GM12875 (cell line): ENCODE data around the gene CHRDL2.

Source experiments
- H3K4me3 ChIP-seq: one replicate; pipeline ENCODE4 v1.5.1; 2011; ENCODE audit warnings: low read depth, low read length, control low read depth
- TF ChIP-seq, protein P1 (sequence below): IDR thresholded peaks from 2 replicates; pipeline ENCODE4 v1.5.1; 2011; ENCODE audit warnings: low read depth, mild to moderate bottlenecking, control low read depth, inconsistent platforms, low read length, moderate library complexity, borderline replicate concordance; ENCODE audit not compliant: insufficient read depth

CHRDL2 gene

DNA sequence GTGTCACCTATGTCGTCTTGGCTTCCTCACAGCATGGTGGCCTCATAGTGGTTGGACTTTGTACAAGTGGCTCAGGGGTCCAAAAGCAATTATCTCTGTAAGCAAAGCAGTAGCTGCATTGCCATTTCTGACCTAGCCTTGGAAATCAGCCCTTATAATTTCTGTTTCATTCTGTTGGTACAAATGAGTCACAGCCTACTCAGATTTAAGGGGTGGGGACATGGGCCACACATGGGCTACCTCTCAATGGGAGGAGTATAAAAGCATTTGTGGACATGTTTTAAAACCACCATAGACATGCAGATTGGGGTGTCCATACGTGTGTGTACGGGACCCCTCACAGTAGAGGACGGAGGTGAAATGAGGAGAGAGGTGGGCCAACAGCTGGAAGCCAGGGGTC, 41.6 kb downstream of the CHRDL2 start:
- no peak overlapping the region for H3K4me3 ChIP-seq
- TF ChIP-seq, protein P1, sequence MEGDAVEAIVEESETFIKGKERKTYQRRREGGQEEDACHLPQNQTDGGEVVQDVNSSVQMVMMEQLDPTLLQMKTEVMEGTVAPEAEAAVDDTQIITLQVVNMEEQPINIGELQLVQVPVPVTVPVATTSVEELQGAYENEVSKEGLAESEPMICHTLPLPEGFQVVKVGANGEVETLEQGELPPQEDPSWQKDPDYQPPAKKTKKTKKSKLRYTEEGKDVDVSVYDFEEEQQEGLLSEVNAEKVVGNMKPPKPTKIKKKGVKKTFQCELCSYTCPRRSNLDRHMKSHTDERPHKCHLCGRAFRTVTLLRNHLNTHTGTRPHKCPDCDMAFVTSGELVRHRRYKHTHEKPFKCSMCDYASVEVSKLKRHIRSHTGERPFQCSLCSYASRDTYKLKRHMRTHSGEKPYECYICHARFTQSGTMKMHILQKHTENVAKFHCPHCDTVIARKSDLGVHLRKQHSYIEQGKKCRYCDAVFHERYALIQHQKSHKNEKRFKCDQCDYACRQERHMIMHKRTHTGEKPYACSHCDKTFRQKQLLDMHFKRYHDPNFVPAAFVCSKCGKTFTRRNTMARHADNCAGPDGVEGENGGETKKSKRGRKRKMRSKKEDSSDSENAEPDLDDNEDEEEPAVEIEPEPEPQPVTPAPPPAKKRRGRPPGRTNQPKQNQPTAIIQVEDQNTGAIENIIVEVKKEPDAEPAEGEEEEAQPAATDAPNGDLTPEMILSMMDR: no peak

DNA sequence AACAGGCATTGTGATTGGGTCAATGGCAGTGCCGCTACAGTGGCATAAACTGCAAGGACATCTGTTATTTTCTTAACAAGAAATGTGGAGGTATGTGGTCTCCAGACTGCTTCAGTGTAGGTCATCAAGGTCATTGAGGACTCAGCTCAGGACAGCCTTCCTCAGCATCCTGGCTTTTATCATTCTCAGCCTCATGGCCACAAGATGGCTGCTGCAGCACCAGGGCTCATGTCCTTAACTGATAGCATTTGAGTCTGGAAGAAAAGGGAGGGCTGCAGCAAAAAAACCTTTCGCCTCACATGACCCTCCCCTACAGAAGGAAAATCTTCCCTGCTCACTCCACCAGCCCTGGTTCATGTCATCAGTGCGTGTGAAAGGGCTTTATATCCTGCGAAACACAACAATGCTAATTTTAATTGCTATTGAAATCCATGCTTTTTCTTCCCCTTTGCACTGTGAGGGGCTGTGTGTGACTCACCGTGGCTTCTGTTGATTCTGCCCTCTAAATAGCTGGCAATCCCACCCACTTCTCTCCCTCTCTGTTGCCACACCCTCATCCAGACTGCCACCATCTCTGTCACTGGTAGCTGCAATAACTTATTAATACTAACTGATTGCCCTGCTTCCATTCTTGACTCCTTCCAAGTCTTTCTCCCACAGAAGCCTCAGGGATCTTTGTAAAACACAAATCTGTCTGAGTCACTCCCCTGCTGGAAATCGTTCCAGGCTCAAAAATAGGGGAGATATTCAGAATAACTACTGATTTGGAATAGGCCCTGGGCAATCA, 43.8 kb downstream of the CHRDL2 start:
- TF ChIP-seq, protein P1: no peak
- H3K4me3 ChIP-seq: no peak overlapping the region

DNA sequence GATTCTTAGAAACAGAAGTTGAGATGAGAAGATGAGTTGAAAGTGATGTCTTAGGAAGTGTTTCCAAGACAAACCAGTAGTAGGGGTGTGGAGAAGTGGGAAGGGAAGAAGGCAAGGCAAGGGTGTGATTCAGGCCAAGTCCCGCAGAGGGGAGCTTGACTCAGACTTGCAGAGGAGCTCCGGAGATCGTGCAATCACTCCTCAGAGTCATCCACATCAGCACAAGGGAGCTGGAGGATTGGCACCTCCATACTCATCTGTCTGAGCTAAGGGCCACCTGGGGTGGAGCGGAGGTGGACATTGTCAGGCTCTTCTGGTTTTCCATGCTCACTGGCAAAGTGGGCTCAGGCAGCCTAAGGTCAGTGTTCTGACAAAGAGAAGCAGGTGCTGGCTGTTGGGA, 44.4 kb downstream of the CHRDL2 start:
- no peak overlapping the region for H3K4me3 ChIP-seq
- TF ChIP-seq, protein P1: no peak

DNA sequence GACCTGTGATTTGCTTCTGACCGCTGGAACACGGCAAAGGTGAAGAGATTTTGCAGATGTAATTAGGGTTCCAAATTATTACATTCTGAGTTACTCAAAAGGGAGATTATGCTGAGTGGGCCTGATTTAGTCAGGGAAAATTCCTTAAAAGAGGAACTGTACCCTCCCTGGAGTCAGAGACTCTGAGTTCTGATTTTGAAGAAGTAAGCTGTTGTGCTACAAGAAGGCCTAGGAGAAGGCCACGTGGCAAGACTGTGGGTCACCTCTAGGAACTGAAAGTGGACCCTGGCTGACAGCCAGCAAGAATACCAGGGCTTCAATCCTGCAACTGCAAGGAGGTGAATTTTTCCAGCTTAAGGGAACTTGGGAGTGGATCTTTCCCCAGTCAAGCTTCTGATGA, 45.3 kb downstream of the CHRDL2 start:
- TF ChIP-seq, protein P1: no peak
- no peak overlapping the region for H3K4me3 ChIP-seq

DNA sequence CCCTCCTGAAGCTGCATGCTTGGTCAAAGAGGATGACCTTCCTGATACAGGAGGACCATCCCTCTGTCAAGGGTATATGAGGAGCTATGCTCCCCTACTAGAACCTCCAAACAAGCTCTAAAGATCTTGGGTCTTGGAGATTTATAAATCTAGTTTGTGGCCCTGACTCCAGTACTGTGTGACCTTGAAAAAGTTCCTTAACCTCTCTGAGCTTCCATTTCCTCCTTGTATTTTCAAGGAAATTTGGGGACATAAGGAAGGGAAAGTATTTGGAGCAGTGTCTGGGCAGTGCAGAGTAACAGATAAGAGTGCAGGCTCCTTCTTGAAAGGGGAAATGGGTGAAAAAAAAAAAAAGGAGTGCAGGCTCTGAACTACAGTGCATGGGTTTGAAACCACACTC, 45.9 kb downstream of the CHRDL2 start:
- TF ChIP-seq, protein P1: no peak
- H3K4me3 ChIP-seq: no peak overlapping the region

DNA sequence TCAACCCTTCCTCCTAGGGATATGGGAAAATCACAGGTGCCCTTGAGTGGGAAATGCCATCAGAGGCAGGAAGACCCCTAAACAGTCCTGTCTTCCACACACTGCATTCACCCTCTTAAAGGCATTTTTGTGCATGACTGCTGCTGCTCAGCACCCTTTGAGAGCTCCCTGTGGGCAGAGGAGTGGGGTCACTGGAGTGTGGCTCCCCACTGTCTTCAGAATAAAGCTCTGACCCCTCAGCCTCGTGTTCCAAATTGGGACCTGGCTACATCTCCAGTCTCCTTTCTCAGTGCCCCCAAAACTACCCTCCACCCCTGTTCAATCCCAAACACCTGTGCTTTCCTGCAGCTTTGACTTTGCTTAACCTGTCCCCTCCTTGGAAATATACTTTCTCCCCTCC, 46.6 kb downstream of the CHRDL2 start:
- no peak overlapping the region for H3K4me3 ChIP-seq
- TF ChIP-seq, protein P1: no peak

DNA sequence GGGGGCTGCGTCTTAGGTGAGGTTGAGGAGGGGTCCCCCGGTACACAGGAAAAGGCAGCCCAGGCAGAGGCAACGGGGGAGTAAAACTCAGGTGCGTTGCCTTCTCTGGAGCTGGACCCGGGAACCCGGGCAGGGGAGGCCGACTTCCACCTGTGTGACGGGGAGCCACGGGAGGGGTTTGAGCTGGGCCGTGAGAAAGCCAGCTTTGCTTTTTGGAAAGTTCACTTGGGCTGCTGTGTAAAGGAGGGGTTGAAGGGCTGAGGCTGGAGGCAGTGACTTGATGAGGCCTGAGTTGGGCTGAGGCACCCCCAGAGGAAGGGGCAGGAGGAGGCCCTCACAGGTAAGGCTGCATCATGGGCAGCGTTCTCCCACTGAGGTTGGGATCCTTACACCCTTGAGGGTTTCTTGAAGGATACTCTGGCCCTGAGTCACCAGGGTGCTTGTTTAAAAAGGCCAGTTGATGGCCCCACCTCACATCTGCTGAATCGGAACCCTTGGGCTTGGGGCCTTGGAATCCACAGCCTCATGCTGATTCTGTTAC, 47.2 kb downstream of the CHRDL2 start:
- H3K4me3 ChIP-seq: no peak overlapping the region
- TF ChIP-seq, protein P1: no peak
